Activated CD4-positive, alpha-beta T cell treated with anti-CD3 and anti-CD28 coated beads, Interleukin-2, Interleukin-4, amounts not matched to agents 100 ng/mL and 50 ng/mL, durations not matched to agents 16 hours and 8 hours (primary cell): ENCODE measurements around the gene MOV10L1.
A peak's percentile ranks its signal among the peaks of the same experiment; 100 is the strongest.
"Not testable (repeated sequence)": the region's sequence is repeated elsewhere in the genome, so short reads cannot be mapped to it uniquely, and the experiment has no call there.

ENCODE experiments used
- DNase-seq: peaks from one replicate; pipeline ENCODE4 v3.0.0-alpha.2; 2020; ENCODE audit warnings: low spot score

The MOV10L1 gene

DNA sequence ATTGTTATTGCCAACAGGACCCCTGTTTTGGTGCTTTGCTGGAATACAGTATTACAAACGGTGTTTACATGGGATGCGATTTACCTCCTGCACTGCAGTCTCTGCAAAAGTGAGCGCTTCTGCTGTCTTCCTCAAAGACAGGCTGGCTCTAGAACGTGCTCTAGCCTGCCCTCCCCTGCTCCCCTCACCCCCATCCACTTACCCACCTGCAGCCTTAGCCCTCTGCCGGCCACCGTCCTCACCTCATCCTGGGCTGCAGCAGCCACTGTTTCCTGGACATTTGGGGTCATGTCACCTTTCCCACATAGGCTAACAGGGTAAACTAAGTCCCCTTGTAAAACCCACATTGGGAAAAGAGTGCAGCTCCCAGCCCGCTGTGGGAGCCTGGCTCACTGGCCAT lies 71.1 kb downstream of the MOV10L1 start:
- no peak for DNase-seq

DNA sequence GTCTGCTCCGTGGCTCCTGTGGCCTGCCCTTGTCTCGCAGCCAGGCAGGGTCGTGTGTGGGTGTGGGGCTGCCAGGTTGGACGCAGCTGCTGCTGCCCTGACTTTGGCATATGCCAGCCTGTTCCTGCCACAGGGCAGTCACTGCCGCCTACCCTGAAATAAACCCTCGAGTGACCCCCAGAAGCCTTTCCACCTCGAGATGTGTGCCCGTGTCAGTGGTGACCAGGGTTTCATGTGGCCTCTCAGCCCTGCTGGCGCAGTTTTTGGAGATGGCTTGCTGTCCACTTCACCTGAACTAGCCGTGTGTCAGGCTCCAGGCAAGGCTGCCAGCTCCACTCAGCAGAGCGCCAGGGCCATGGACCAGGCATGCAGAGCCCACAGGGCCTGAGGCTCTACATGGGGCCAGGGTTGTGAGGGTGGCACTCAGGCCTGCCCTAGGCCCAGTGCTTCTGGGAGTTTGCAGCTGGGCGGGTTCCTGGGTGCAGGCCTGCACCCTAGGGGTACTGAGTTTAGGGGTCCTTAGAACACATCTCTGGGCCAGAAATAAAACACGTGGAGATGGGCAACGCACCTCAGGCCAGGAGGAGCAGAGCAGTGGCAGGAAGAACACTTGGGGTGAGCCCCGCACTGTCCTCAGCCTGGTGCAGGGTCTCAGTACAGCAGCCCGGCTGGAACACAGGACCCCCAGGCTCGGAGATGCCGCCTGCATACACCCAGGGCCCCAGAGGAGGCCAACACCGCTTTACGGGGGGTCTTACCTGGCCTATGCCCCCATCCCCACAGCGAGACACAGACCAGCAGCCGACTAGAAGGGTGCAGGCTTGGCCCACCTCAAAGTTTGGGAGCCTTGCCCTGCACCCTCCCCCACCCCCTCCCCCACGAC lies 71.9 kb downstream of the MOV10L1 start:
- no peak for DNase-seq

DNA sequence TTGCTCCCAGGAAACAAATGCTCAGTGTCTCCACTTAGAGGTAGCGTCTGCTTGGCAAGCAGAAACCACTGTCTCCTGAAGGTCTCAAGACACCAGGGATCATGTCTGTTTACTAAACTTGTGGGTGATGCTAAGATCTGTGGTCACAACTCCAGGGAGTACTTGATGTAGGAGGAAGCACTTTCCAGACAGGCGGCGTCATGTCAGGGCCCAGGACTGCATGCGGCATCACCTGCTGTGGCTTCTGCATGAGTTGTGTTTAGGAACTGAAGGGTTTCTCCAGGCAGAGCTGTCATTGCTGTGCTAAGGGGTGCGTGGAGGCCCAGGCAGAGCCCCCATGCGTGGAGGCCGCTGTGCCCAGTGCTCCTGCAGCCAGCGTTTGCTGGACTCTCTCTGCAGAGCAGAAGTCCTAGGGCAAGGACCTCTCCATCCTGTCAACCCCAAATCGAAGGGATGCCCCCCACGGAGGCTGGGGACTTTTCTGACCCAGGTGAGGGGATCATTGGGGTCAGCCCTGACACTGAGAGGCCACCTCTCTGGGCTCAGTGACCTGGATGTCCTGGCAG lies 72.7 kb downstream of the MOV10L1 start:
- no peak for DNase-seq

DNA sequence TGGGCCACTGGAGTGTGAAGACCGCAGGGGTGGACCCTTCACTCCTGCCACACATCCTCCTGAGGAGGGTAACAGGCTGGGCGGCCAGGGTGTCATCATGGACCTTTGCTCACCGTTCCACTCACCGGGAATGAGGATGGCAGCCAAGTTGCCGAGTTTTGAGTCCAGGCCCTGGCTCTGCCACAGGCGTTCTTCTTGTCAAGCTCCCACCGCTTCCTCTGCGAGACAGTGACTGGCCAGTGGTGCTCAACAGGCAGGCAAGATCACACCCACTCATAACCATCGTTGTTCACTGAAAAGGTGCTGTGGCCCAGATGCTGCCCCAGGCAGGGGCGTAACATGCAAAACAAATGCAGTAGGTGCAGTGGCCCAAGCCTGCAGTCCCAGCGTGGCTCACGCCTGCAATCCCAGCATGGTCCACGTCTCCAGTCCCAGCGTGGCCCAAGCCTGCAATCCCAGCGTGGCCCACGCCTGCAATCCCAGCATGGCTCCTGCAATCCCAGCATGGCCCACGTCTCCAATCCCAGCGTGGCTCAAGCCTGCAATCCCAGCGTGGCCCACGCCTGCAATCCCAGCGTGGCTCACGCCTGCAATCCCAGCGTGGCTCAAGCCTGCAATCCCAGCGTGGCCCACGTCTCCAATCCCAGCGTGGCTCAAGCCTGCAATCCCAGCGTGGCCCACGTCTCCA lies 75.8 kb downstream of the MOV10L1 start:
- DNase-seq, result no peak

DNA sequence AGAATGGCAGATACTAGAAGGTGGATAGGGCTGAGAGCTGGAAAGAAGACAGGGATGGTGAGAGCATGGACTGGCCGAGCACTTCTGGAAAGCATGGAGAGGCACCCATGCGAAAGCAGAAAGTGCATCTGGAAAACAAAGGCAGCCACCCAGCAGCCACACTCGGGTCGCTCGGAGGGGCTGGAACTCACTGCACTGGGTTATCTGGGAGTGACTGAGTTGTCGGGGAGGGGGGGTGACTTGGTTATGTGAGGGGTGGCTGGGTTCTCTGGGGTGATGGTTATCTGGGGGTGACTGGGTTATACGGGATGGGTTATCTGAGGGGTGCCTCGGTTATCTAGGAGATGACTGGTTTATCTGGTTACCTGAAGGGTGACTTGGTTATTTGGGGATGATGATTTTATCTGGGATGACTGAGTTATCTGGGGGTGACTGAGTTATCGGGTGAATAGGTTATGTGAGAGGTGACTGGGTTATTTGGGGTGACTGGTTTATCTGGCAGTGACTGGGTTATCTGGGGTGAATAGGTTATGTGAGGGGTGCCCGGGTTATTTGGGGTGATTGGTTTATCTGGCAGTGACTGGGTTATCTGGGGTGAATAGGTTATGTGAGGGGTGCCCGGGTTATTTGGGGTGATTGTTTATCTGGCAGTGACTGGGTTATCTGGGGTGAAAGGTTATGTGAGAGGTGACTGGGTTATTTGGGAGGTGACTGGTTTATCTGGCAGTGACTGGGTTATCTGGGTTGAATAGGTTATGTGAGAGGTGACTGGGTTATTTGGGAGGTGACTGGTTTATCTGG lies 78.1 kb downstream of the MOV10L1 start:
- no peak for DNase-seq

DNA sequence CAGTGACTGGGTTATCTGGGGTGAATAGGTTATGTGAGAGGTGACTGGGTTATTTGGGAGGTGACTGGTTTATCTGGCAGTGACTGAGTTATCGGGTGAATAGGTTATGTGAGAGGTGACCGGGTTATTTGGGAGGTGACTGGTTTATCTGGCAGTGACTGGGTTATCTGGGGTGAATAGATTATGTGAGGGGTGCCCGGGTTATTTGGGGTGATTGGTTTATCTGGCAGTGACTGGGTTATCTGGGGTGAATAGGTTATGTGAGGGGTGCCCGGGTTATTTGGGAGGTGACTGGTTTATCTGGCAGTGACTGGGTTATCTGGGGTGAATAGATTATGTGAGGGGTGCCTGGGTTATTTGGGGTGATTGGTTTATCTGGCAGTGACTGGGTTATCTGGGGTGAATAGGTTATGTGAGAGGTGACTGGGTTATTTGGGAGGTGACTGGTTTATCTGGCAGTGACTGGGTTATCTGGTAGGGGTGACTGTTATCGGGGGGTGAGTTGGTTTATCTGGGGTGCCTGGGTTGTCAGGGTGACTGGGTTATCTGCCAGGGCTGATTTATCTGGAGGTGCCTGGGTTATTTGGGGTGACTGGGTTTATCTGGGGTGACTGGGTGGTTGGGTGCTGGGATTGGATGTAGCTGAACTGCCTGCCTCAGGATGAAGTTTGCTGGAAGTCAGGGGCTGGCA lies 78.8 kb downstream of the MOV10L1 start:
- DNase-seq, result not testable (repeated sequence)

DNA sequence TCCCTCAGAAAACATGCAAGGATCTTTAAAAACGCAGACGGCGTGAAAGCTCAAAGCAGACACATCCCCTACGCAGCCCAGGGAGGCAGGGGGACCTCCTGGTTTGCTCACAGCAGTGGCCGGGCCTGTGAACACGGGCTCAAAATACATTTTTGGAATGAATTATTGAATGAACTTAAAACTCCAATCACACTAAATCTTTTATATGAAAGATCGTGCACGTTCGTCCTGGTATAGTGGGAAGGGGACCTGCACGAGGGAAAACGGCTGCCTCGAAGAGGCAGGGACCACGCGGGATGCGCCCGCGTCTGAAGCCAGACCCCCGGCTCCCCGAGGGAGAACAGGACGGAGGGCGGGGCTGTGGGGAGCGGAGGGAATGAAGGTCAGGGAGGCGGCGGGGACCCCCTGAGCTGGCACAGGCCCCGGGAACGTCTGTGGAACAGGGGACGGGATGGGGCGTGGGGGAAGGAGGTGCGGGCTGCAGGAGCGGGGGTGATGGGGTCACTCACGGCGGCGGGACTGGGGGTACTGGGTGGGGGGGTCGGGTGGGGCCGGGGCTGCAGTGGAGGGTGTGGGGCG lies 79.5 kb downstream of the MOV10L1 start:
- DNase-seq, result no peak

DNA sequence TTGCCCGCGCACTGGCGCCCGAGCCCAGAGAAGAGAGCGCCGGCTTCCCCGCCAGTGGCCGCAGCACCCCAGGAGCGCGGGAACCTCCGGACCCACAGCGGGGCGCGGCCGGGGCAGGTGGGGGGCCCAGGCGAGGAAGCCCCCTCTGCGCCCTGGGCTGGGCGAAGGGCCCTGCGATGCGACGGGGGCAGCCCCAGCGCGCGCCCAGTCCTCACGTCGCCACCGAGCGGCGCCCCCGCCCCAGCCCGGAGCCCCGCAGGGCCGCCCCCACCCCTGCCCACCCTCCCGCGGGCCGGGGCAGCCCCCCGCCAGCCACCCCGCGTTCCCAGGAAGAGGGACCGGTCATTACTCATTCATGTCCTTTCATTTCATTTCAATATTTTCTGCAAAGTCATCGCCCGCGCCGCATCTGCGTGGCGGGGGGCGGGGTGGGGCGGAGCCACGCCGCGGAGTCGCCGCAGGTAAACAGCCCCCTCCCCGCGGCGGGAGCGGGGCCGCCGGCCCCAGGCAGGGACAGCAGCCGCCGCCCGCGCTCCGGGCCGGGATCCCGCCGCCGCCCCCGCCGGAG lies 80.1 kb downstream of the MOV10L1 start:
- DNase-seq, result peak; percentile 71

DNA sequence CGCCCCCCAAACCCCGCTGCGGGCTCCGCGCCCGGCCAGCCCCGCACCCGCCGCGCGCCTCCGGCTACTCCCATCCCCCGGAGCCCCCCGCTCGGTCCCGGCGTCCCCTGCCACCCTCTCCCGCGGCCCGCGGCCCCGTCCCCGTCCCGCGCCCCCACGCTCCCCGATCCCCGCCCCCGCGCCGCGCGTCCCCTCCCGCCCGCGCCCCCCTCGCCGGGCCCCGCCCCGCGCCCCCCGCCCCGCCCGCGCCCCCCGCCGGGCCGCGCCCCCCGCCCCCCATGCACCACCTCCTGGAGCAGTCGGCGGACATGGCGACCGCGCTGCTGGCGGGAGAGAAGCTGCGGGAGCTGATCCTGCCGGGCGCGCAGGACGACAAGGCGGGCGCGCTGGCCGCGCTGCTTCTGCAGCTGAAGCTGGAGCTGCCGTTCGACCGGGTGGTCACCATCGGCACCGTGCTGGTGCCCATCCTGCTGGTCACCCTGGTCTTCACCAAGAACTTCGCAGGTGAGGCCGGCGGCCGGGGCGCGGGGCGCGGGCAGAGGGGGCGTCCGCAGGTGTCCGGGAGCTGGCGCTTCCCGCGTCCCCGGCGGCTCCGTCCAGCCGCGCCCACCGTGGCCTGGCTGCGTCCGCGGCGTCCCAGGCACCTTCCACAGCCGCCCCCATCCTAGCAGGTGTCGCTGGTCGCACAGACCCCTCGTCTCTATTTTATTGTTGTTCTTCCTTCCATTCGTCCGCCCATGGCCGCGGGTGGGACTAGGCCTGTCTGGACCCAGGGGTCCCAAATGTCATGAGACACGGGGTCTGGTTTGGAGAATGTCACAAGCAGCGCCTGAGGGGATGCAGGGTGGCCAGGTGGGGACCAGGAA lies 80.9 kb downstream of the MOV10L1 start, which contains the start of gene PANX2:
TSS of gene PANX2 (plus strand) at position 279 of the 866 bp plus-strand sequence. CDS start at position 279, 0 bp downstream.
- DNase-seq, result no peak

DNA sequence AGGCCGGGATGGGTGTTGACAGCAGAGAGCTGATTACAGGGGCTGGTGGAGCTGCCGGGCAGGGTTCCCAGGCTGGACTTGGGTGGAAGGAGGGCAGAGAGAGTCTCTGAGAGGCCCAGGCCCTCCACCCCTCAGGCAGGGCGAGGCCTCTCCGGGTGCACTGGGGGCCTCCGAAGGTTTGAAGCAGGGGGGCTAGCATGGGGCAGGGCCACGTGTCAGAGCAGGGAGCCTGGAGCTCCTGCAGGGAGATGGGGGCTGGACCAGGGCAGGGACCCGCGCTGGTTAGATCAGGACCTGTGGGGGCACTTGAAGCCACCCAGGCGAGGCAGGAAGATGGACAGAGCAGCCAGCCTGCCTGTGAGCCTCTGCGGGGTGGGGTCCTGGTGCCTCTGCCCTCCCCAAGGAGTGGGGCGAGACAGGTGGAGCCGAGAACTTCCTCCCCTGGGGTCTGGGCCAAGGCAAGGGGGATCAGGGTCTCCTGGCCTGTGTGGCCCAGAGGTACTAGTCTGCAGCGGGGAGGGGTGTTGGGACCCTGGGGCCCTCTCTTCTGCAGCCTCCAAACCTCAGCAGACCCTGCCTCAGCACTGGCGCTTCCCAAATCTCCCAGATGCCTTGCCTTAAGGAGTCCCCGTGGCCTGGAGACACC lies 81.6 kb downstream of the MOV10L1 start:
- no peak for DNase-seq

DNA sequence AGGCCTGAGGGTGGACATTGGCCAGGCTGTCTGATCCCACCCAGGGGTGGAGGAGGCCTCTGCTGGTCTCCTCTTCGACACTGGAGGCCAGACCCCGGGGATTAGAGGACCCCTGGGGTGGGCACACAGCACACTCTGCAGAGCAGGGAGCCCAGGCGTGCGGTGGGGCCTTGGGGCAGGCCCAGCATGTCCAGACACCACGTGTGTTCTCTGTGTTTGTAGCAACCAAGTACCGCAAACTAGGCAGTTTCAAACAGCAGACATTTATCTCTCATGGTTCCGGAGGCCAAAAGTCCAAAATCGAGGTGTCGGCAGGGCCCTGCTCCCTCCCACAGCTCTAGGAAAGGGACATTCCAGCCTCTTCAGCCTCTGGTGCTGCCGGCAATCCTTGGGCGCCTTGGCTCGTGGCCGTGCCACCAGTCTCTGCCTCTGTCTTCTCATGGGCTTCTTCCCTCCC lies 82.2 kb downstream of the MOV10L1 start:
- no peak for DNase-seq

DNA sequence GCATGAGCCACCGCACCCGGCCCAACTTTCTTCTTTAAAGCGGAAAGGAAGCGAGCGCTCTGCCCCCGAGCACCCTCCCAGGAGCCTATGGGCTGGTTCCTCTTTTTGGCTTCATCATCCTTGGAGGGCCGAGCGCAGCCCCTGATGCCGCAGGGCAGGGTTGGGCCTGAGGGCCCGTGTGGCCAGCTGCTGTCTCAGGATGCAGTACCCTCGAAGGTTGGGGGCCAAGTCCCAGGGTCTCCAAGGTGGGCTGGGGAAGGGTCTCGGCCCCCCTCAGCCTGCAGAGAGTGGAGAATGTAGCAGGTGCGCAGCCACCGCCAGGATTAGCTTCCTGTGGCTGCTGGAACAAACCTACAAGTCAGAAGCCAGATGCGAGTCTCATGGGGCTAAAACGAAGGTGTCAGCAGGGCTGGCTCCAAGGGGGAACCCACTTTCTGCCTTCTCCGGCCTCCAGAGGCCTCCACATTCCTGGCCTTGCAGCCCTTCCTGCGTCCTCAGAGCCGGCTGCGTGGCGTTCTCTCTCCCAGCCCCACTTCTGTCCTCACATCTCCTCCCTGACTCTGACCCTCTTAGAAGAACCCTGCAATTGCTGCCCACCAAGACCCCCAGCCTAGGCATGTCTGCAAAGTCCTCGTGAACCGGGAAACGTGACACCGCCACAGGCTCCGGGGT lies 83.6 kb downstream of the MOV10L1 start:
- DNase-seq, result no peak

DNA sequence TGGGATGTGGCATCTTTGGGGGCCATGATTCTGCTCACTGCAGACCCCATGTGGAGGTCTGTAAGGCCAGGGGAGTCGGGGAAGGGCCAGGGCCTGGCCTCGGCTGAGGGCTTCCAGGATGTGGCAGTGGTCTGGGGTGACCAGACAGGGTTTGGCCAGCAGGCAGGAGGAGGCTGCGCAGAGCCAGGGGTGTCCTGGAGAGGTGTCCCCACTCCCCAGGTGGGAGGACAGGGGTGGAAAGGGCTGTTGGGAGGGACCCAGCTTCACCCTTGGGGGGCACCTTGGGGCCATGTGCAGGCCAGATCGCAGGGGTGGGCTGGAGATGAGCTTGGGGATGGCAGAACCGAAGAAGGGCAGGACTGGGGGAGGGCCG lies 84.2 kb downstream of the MOV10L1 start:
- no peak for DNase-seq

DNA sequence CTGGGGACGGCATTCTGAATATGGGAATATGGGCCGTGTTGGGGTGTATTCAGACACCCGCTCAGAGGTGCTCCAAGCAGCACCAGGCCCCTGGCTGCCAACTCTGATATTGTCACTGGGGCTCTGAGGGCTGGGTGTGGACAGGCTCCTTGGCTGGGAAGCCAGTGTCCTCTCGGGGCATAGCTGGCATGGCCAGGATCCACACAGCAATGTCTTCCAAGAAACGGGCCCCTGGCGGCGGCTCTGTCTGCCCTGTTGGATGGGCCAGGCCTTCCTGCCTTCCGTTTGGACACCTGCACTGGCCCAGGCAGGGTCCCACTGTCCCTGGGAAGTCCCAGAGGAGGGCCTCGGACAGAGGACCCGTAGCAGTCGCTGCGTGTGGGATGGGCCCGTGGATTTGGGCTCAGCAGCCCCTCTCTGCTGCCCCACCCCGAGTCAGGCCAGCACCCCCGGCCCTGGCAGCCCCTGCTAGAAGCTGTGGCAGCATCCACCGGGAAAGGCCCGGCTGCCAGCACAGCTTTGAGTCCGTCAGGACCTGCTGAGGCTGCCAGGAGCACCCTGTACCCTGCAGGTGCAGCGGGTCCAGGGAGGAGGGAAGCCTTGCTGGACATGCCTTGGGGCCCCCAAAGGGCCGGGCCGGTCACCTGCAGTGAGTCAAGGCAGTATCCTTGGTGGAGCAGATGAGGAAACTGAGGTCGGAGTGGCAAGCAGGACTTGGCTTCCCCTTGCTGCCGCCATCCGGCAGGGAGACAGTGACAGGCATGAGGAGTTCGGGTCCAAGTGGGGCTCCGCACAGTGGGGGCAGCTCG lies 84.8 kb downstream of the MOV10L1 start:
- DNase-seq, result no peak

DNA sequence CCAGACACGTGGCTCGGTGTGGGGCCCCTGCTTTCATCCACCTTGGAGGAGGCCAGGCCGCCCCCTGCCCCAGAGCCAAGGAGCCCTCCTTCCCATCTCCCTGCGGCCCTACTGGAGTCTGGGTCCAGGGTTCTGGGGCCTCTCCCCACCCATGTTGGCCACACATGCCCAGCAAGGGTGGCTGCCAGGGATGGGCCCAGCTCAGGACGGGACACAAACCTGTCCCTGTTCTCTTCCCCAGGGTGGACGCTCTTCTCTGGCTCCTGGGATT lies 85.3 kb downstream of the MOV10L1 start:
- DNase-seq, result no peak

DNA sequence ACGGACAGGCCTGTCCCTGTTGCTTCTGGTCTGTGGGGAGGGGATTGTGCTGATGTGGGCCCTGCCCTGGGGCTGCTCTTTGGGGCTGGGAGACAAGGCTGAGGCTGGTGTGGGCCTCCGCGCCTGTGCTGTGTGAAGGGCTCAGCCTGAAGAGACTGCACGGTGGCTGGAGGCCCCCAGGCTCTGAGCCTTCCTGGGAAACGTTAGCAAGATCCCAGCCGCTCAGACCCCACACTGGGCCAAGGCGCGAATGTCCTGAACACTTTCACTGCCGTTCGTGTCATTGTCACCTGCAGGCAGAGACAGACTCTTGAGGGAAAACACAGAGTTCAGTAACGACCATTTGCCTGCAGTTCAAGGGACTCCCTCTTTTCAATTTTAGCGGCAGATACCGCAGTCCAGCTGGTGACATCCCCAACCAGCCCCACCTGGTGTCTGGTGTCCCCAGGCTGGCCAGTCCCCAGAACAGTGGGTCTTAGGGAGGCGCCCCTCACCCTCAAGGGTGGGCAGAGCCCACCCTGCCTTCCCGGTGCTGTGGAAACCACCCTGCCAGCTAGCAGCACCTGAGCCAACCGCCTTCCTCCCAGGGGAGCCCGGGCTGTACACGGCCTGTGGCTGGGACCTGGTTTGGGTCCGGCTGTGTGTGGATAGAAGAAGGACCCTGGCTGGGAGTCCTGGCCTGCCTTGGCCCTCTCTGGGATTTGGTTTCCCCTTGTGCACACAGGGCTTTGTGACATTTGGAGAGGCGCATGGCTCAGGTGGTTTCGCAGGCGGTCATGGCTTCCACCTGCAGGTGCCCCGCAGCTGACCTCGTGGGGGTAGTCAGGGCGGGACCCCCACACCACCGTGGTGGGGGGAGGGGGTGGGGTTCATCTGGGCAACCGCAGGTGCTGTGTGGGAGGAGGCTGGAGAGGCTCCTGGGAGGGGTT lies 86.4 kb downstream of the MOV10L1 start:
- DNase-seq, result no peak
